ENCODE measurements around the gene MAP3K6. TPM values are rescaled to one million over a fixed set of nuclear protein-coding genes. Genes with fewer than 3 reads are reported as not detected.

Gene MAP3K6
- polyA plus RNA-seq, 1 experiment, result 7.6 TPM

DNA sequence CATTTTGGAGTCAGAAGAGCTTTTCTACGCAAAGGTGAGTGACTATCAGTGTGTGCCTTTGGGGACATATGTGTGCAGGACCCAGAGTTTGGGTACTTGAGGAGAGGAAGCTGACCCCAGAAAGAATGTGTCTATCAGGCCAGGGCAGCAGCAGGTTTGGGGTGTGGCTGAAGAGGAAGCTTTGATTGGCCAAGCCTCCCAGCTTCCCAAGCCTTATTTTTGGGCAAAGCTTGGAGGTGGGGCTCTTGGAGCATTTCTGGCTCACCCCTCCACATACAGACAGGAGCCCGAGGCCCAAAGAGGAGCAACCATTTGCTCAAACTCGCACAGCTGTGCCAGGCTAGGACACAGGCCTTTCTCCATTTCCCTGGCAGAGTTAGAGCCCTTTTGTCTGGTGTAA is 30.3 kb upstream of the MAP3K6 start:
- Histone ChIP-seq H3K27me3 (ENCODE audit: control insufficient read depth, insufficient read depth, low read length) (no peaks in the 10 kb centered on the region), H3K9me3 (ENCODE audit: control insufficient read depth, insufficient read depth, low read length) (no peaks in the 10 kb centered on the region), H3K4me3 (ENCODE audit: low read depth, low read length) (no peak overlapping the region), H3K27ac (ENCODE audit: low read depth, low read length) (no peak overlapping the region)
- no peak for DNase-seq (ENCODE audit: low read depth, low spot score)
- TF ChIP-seq, protein P1, sequence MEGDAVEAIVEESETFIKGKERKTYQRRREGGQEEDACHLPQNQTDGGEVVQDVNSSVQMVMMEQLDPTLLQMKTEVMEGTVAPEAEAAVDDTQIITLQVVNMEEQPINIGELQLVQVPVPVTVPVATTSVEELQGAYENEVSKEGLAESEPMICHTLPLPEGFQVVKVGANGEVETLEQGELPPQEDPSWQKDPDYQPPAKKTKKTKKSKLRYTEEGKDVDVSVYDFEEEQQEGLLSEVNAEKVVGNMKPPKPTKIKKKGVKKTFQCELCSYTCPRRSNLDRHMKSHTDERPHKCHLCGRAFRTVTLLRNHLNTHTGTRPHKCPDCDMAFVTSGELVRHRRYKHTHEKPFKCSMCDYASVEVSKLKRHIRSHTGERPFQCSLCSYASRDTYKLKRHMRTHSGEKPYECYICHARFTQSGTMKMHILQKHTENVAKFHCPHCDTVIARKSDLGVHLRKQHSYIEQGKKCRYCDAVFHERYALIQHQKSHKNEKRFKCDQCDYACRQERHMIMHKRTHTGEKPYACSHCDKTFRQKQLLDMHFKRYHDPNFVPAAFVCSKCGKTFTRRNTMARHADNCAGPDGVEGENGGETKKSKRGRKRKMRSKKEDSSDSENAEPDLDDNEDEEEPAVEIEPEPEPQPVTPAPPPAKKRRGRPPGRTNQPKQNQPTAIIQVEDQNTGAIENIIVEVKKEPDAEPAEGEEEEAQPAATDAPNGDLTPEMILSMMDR (IDR thresholded peaks at IDR 0.05; ENCODE audit: low read depth, low read length), result no peak
- POLR2A ChIA-PET, result interaction anchor here (0.6 kb wide), 1 partner anchor 53 kb away, joined by 3 read pairs; no protein-coding TSS in a partner anchor
- CTCF ChIA-PET, result interaction anchor here (0.6 to 7.4 kb wide), 8 partner anchors 31 to 296 kb away, joined by 3 to 168 read pairs (median 10); partner anchors contain the start of gene MAP3K6

DNA sequence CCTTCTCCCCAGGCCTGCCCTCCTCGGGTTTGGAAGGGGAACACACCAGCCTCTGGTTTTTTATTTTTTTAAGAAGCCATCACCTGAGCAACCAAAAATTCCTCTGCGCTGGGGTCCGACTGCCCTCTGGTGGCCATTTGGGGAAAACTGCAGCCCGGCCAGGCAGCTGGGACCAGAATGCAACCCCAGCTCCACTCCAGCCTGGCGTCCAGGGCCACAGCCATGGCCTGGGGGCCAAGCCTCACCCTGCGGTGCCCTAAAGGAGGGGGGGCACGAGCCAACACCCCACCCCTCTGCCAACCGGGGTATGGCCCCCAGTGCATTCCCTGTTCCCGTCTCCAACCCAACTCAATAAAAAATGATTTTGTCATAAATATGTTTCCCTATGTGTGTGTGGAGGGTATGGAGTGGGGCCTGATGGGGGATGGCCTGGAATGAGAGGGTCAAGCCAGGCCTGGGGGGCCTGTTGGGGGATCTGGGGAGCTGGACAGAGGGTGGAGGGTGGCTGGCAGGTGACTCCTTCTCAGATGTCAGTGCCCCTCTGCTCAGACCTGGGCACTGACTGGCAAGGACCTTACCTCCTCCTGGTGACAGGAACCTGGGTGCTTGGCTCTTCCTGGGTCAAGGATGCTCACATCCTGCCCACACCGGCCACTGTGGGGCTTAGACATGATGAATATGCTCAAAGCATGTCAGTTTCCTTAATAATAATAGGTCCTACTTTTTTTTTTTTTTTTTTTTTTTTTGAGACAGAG is 28.9 kb upstream of the MAP3K6 start:
- no peaks in the 10 kb centered on the region for H3K9me3 ChIP-seq (ENCODE audit: control insufficient read depth, insufficient read depth, low read length)
- CTCF ChIA-PET, result interaction anchor here (0.6 to 7.4 kb wide), 26 partner anchors 9 to 351 kb away, joined by 3 to 168 read pairs (median 6); partner anchors contain the start of gene MAP3K6
- POLR2A ChIA-PET, result interaction anchor here (0.7 to 1.5 kb wide), 5 partner anchors 9 to 573 kb away, joined by 3 to 7 read pairs (median 3); partner anchors contain the start of gene MAP3K6
- TF ChIP-seq, protein P1 (IDR thresholded peaks at IDR 0.05; ENCODE audit: low read depth, low read length), result peak; percentile 96
- H3K27ac ChIP-seq (ENCODE audit: low read depth, low read length), result no peak overlapping the region
- DNase-seq (ENCODE audit: low read depth, low spot score), result no peak
- no peaks in the 10 kb centered on the region for H3K27me3 ChIP-seq (ENCODE audit: control insufficient read depth, insufficient read depth, low read length)
- no peak overlapping the region for H3K4me3 ChIP-seq (ENCODE audit: low read depth, low read length)

DNA sequence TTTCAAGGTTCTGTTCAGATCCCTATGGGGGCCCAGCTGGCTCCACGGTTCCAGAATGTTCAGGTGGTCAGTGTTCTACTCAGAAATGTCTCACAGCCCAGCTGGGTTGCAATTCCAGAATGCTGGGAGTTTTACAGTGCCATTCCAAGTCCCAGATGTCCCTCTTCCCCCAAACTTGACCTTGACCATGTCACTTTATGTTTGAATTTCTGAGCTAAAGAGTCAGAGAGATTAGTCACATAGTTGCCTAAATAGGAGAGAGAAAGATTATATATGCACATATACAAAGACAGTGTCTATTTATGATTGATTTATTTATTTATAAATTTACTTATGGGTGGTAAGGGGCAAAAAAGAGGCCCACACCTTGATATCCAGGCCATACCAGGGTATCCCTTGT is 28.2 kb upstream of the MAP3K6 start:
- no peak overlapping the region for H3K27ac ChIP-seq (ENCODE audit: low read depth, low read length)
- POLR2A ChIA-PET, result interaction anchor here (1.2 to 1.5 kb wide), 4 partner anchors 10 to 96 kb away, joined by 3 to 7 read pairs (median 5); partner anchors contain the start of gene MAP3K6

DNA sequence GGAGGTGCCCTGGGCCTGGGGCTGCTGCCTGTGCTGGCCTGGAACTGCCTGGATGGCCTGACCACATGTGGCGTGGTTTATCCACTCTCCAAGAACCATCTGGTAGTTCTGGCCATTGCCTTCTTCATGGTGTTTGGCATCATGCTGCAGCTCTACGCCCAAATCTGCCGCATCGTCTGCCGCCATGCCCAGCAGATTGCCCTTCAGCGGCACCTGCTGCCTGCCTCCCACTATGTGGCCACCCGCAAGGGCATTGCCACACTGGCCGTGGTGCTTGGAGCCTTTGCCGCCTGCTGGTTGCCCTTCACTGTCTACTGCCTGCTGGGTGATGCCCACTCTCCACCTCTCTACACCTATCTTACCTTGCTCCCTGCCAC is 27.5 kb upstream of the MAP3K6 start:
- H3K27me3 ChIP-seq (ENCODE audit: control insufficient read depth, insufficient read depth, low read length), result no peaks in the 10 kb centered on the region
- POLR2A ChIA-PET, result interaction anchor here (1.2 to 1.5 kb wide), 4 partner anchors 11 to 95 kb away, joined by 3 to 7 read pairs (median 5); partner anchors contain the start of gene MAP3K6
- no peak overlapping the region for H3K4me3 ChIP-seq (ENCODE audit: low read depth, low read length)
- CTCF ChIA-PET, result interaction anchor here (0.6 to 7.4 kb wide), 23 partner anchors 10 to 351 kb away, joined by 3 to 168 read pairs (median 6); partner anchors contain the start of gene MAP3K6
- no peak for DNase-seq (ENCODE audit: low read depth, low spot score)
- no peak overlapping the region for H3K27ac ChIP-seq (ENCODE audit: low read depth, low read length)
- no peaks in the 10 kb centered on the region for H3K9me3 ChIP-seq (ENCODE audit: control insufficient read depth, insufficient read depth, low read length)
- TF ChIP-seq, protein P1 (IDR thresholded peaks at IDR 0.05; ENCODE audit: low read depth, low read length), result no peak

More for the DNA sequence above, 28.2 kb upstream of the MAP3K6 start:
- DNase-seq (ENCODE audit: low read depth, low spot score), result no peak
- TF ChIP-seq, protein P1 (IDR thresholded peaks at IDR 0.05; ENCODE audit: low read depth, low read length), result no peak
- CTCF ChIA-PET, result interaction anchor here (0.6 to 7.4 kb wide), 26 partner anchors 10 to 352 kb away, joined by 3 to 168 read pairs (median 6); partner anchors contain the start of gene MAP3K6
- no peak overlapping the region for H3K4me3 ChIP-seq (ENCODE audit: low read depth, low read length)
- no peaks in the 10 kb centered on the region for H3K27me3 ChIP-seq (ENCODE audit: control insufficient read depth, insufficient read depth, low read length)
- no peaks in the 10 kb centered on the region for H3K9me3 ChIP-seq (ENCODE audit: control insufficient read depth, insufficient read depth, low read length)
